ENCODE data around the gene PIK3CD.

GRCh38 chr1:9648171-9648570, 3.4 kb upstream of the PIK3CD start:
- TF ChIP-seq CTCF (IDR thresholded peaks at IDR 0.05; ENCODE audit: poor library complexity) (no peak), EZH2 (IDR thresholded peaks at IDR 0.05; ENCODE audit: borderline replicate concordance) (no peak)
